Endodermal cell (in vitro differentiated cells): ENCODE data around the gene PGM5. TPM values are rescaled to one million over a fixed set of nuclear protein-coding genes. Genes with fewer than 3 reads are reported as not detected.

Experiments used
- DNase-seq: peaks from one replicate; pipeline ENCODE4 v3.0.0-alpha.2; 2017
- H3K27ac ChIP-seq: 2 replicates; pipeline ENCODE4 v1.5.1; 2013; ENCODE audit warnings: mild to moderate bottlenecking, low read depth, low read length, moderate library complexity
- H3K27me3 ChIP-seq: 2 replicates; pipeline ENCODE4 v1.6.1; 2013; ENCODE audit warnings: mild to moderate bottlenecking, low read length, moderate library complexity; ENCODE audit not compliant: insufficient read depth, control insufficient read depth, poor library complexity, severe bottlenecking
- H3K36me3 ChIP-seq: 2 replicates; pipeline ENCODE4 v1.7.0; 2013; ENCODE audit warnings: mild to moderate bottlenecking, low read length, moderate library complexity; ENCODE audit not compliant: control insufficient read depth, insufficient read depth
- H3K4me1 ChIP-seq: one replicate; pipeline ENCODE4 v1.7.0; 2013; ENCODE audit warnings: low read length; ENCODE audit not compliant: control insufficient read depth, insufficient read depth
- H3K4me3 ChIP-seq: 2 replicates; pipeline ENCODE4 v1.5.1; 2013; ENCODE audit warnings: mild to moderate bottlenecking, low read length, moderate library complexity
- H3K9ac ChIP-seq: 2 replicates; pipeline ENCODE4 v1.6.1; 2013; ENCODE audit warnings: mild to moderate bottlenecking, low read length, moderate library complexity; ENCODE audit not compliant: poor library complexity, severe bottlenecking; ENCODE audit errors: extremely low read depth
- H3K9me3 ChIP-seq: 2 replicates; pipeline ENCODE4 v1.6.1; 2013; ENCODE audit warnings: mild to moderate bottlenecking, low read length, moderate library complexity; ENCODE audit not compliant: control insufficient read depth
- H3K27ac Mint-ChIP-seq: 2 replicates; pipeline ENCODE4 v1.8.0; 2020; ENCODE audit warnings: mixed read lengths
- H3K27me3 Mint-ChIP-seq: 2 replicates; pipeline ENCODE4 v1.8.0; 2021; ENCODE audit warnings: mild to moderate bottlenecking, mixed read lengths; ENCODE audit not compliant: insufficient read depth
- H3K36me3 Mint-ChIP-seq: 2 replicates; pipeline ENCODE4 v1.8.0; 2020; ENCODE audit warnings: low read depth, mixed read lengths
- H3K4me1 Mint-ChIP-seq: 2 replicates; pipeline ENCODE4 v1.8.0; 2020; ENCODE audit warnings: mixed read lengths
- H3K4me3 Mint-ChIP-seq: 2 replicates; pipeline ENCODE4 v1.8.0; 2020; ENCODE audit warnings: mild to moderate bottlenecking, moderate library complexity, mixed read lengths
- H3K9me3 Mint-ChIP-seq: 2 replicates; pipeline ENCODE4 v1.8.0; 2020; ENCODE audit warnings: mild to moderate bottlenecking, mixed read lengths
- CTCF ChIP-seq: fragments of 200-600 bp; sonication (generic); conservative IDR thresholded peaks from 2 replicates; pipeline ENCODE4 v1.5.0; 2021; ENCODE audit warnings: antibody characterized with exemption, mild to moderate bottlenecking
- WGBS, 2 experiments: methylation state at CpG; one replicate each; pipeline versions ENCODE4 v1.1.5 to v1.1.7; 2013; ENCODE audit warnings: missing lambda C conversion rate in 2 of 2, mixed read lengths in 1 of 2; ENCODE audit not compliant: insufficient coverage in 1 of 2, insufficient read length in 1 of 2; 5-methylcytosine and 5-hydroxymethylcytosine counted together
- total RNA-seq, 2 donors: library from RNA; stranded (reverse); fragmentation: NEBNext Ultra II Directional in 1 of 2; extraction: Animal tissue kit (Norgen Biotek cat#: 25700) in 1 of 2; gene quantifications; 2 replicates in 1 of 2; 3 replicates in 1 of 2; pipeline ENCODE4 v1.2.1, GENCODE V29; 2021

Gene PGM5
- total RNA-seq, 2 donors from 2014 or later: 0.33 to 0.64 TPM

GRCh38 chr9:68493541-68493940 lies 137.1 kb downstream of the PGM5 start:
- TF ChIP-seq CTCF: no peak
- DNase-seq: no peak
- Histone ChIP-seq H3K27ac (no peak overlapping the region), H3K9ac (no peak overlapping the region), H3K9me3 (no peaks in the 10 kb centered on the region), H3K27me3 (peaks cover 74% of the 10 kb centered on the region), H3K4me3 (no peak overlapping the region), H3K36me3 (no peaks in the 10 kb centered on the region), H3K4me1 (peaks cover 6% of the 10 kb centered on the region)
- H3K9me3 Mint-ChIP-seq: no peaks in the 10 kb centered on the region
- H3K27me3 Mint-ChIP-seq: peaks cover 79% of the 10 kb centered on the region
- no peak overlapping the region for H3K27ac Mint-ChIP-seq
- no peak overlapping the region for H3K4me3 Mint-ChIP-seq
- no peaks in the 10 kb centered on the region for H3K4me1 Mint-ChIP-seq
- H3K36me3 Mint-ChIP-seq: no peaks in the 10 kb centered on the region

GRCh38 chr9:68493958-68494577 lies 137.7 kb downstream of the PGM5 start:
- H3K4me1 ChIP-seq: peaks cover 6% of the 10 kb centered on the region
- WGBS, 2 experiments: 76 to 85% methylated on average over 2 to 3 of the region's 3 CpGs
- no peak for TF ChIP-seq CTCF
- Mint-ChIP-seq H3K4me3 (no peak overlapping the region), H3K27me3 (peaks cover 79% of the 10 kb centered on the region), H3K36me3 (no peaks in the 10 kb centered on the region), H3K9me3 (no peaks in the 10 kb centered on the region), H3K27ac (no peak overlapping the region), H3K4me1 (no peaks in the 10 kb centered on the region)
- H3K9me3 ChIP-seq: no peaks in the 10 kb centered on the region
- no peak overlapping the region for H3K27ac ChIP-seq
- H3K36me3 ChIP-seq: no peaks in the 10 kb centered on the region
- H3K4me3 ChIP-seq: no peak overlapping the region
- no peak overlapping the region for H3K9ac ChIP-seq
- no peak for DNase-seq
- H3K27me3 ChIP-seq: peaks cover 74% of the 10 kb centered on the region

- Histone ChIP-seq H3K36me3 (no peaks in the 10 kb centered on the region), H3K27me3 (peaks cover 86% of the 10 kb centered on the region), H3K27ac (no peak overlapping the region), H3K4me3 (no peak overlapping the region), H3K4me1 (peaks cover 6% of the 10 kb centered on the region), H3K9ac (no peak overlapping the region), H3K9me3 (no peaks in the 10 kb centered on the region)
- DNase-seq: no peak
- H3K9me3 Mint-ChIP-seq: no peaks in the 10 kb centered on the region
- 94 to 100% methylated on average over 1 of the region's 1 CpG for WGBS, 2 experiments
- H3K27me3 Mint-ChIP-seq: peaks cover 86% of the 10 kb centered on the region
- TF ChIP-seq CTCF: no peak
- H3K4me3 Mint-ChIP-seq: no peak overlapping the region
- no peaks in the 10 kb centered on the region for H3K4me1 Mint-ChIP-seq
- no peak overlapping the region for H3K27ac Mint-ChIP-seq
- no peaks in the 10 kb centered on the region for H3K36me3 Mint-ChIP-seq
Observed at GRCh38 chr9:68495247-68495646, 138.8 kb downstream of the PGM5 start.
